NCI-H2081 treated with DMSO at 0.1 percent for 48 hours (cell line): ENCODE results near the gene NMNAT3.

ENCODE experiments used
- DNase-seq: peaks from one replicate; lab custom pipeline; 2025; lab: John Stamatoyannopoulos, UW

Gene NMNAT3

DNA sequence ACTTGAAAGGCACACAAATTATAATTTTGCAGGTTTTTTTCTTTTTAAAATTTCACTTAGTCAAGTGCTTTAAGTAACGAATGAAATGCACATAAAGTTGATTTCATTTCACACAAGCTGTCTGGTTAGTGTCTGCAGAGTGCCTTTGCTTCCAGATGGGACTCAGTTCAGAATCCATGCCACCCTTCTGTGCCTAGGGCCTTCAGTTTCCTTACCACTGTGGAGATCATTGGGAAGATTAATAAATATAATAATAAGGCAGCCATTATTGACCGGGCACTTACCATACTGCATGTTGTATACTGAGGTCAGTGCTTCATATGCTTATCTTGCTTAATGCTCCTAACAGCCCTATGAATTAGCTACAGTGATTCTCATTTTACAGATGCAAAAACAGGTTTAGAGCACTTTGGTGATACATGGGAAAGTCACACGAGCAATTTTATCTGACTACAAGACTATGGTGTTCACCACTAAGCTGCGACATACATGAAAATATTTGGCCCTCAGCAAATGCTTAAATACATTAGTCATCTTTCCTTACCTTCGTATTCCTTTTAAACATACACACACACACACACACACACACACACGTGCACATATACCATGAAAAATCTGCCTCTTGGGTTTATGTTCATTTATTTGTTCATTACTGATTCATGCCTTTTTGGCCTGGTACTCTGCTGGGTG, 3.1 kb downstream of the NMNAT3 start:
- no peak for DNase-seq

DNA sequence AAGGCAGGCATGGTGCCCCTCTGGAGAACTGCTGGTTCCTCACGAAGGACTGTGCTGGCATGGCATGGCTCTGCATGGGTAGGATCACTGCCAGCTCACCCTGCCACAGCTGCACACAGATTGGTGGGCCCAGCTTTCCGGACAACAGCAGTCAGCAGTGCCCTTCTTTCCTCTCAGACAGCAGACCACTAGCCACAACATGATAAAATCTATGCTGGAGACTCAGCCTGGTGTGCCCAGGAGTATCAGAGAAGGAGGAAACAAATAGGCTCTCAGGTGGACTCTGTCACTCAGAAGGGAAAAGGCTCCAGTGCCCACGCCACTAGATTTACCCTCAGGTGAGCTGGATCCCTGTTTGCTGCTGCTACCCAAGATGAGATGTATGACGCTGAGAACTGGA, 4.9 kb downstream of the NMNAT3 start:
- DNase-seq = no peak

DNA sequence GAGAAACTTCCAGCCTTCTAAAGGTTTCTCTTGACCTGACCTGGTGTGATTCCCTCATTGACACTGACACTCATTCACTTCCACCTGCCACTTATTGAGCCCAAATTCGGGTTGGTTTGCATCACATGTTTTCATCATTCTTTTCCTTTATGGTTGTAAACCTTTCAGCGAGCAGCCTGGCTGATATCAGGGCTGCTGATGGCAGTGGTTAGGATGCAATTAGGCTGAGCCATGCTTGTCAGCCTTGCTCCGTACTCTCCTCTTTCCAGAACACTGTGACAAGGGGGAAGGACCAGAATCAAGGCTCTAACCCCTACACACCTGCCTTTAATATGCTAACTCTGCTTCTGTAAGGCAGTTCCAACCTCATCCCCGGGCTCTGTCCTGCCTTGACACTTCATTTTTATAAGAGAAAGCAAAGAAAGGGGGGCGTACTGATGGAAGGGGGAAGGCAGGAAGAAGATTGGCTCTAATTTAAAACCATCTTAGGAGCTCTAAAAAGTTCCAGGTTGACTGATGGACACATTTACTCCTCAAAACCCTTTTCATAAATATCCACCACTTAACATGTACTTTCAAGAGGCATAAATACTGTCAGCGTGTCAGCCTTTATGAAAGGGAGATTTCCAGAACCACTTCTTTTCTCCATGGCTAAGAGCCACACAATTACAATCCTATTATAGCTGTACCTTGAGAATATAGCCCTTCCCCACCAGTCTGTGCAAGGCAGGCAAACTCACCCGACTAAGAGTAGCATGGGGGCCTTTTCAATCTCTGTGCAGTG, 5.7 kb downstream of the NMNAT3 start:
- no peak for DNase-seq

DNA sequence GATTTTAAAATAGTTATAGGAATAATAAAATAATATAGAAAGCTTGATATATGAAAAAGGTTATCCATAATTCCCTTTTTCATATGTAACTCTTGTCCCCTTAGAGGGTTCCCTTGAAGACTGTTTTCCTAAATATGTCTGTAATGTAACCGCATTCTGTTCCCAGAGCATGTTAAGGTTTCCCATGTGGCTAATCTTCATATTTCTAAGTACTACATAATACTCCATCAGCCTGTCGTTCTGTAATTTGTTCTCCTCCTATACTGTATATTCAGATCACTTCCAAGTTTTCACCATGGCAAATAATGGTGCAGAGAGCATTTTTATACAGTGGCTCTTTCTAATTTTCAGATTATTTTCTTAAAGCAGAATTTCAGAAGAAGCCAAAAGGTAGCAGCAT, 6.7 kb downstream of the NMNAT3 start:
- no peak for DNase-seq

DNA sequence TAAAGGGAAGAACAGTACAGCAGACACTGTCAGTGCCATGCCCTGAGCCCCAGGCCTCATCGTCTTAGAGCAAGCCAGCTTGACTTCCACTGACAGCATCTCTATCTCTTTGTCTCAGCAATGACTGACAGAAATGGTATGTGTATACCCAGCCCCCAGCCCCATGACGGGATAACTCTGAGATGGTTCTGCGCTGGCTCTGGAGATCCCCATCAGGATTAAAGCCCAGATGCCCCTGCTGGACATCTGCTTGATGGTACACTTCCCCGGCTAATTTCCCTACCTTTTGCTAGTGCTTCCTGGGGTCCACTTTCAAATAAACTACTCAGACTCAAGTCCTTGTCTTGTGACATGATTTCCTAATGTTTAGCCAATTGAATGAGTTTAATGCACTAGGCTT, 7.6 kb downstream of the NMNAT3 start:
- no peak for DNase-seq

DNA sequence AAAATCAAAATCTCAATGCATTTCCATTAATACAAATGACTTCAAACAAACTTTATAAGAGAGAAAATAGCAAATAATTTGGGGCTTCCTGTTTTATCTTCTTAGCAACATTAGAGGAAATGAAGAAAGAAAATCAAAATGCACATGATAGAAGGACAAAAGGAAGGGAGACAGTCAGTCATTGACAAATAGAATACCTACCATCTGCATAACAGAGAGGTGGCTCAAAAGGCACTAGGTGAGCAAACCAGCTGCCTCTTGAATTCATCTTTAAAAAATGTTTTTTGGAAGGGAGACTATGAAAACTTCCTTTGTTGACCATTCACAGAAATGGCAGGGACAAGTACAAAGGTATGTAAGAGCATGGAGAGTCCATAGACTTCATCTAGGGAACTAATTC, 9.4 kb downstream of the NMNAT3 start:
- DNase-seq = no peak

DNA sequence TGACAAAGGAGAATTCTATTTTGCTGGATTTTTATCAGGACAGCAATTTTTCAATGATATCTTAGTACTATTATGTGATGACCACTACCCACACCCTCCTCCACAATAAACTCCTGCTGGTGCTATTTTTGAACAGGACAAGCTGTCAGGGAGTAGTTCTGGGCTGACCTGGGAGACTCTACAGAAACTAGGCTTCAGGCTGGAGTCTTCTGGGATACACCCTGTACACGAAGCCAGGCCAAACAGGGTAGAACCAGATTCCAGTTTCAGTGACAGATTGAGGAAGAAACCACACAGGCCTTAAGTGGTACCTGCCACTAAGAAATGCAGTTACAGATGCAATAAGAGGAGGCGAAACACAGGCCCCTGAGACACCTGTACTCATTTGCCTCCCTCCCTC, 12.8 kb downstream of the NMNAT3 start:
- DNase-seq = no peak

DNA sequence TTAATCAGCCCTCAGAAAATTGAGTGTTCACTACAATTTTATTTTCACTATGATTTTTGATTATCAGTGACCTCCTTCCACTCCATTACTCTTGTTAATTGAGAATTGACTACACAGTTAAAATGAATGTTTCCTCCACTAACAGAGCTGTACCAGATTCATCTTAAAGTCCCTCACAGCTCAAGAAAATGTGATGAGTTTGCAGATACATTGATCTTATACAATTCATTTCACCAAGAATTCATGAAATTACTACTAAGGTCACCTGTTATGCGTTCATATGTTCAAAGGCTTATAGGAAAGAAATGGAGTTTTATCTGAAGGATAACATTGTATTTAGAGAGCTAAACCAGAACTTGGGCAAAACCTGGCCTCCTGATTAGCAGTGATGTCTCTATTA, 17.5 kb downstream of the NMNAT3 start:
- no peak for DNase-seq

DNA sequence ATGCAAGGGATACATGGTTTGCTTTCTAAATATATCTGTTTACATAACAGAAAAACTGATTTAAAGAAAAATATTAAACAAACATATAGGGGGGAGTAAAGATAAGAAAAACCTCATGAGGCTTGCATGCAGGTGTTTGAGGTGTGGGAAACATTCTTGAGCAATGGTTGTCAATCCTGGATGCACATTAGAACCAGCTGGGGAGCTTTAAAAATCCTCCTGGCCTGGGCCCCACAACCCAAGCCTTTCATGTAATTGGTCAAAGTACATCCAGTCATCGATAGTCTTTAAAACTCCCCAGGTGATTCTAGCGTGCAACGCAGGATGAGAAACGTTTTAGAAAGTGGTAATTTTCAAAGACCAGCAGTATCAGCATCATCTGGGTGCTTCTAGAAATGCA, 18.3 kb downstream of the NMNAT3 start:
- no peak for DNase-seq

DNA sequence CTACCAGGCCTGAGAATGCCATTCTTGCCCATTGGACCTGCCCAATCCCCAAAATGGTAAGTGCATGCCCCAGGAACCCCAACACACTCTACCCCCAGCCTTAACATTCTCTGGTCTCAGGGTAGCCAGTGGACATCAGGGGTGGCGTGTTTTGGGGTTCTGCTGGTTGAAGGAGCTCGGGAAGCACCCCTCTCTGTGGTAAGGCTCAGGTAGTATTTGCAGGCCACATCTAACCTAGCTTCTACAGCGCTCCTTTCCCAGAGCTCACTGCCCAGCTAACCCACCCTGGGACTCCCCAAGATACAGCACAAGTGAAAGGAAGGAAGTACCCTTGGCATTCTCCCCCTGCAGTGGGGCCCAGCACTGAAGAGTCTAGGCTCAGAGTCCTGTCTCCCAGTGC, 19.8 kb downstream of the NMNAT3 start:
- no peak for DNase-seq

DNA sequence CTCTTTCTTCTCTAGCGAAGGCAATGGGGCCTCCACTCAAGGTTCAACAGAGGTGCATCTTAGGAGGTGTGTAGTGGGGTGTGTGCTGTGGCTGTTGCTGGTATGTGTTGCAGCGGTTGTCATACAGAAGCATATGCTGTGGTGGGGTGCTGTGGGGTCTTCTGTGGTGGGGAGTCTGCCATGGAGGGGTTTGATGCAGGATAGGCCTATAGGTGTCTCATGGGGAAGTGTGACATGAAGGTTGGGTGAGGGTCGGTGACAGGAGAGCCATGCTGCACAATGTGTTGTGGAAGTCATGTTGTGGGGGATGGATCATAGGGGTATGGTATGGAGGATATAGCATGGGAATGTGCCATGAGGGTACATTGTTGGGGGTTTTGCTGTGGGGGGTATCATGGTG, 20.3 kb downstream of the NMNAT3 start:
- DNase-seq = no peak

DNA sequence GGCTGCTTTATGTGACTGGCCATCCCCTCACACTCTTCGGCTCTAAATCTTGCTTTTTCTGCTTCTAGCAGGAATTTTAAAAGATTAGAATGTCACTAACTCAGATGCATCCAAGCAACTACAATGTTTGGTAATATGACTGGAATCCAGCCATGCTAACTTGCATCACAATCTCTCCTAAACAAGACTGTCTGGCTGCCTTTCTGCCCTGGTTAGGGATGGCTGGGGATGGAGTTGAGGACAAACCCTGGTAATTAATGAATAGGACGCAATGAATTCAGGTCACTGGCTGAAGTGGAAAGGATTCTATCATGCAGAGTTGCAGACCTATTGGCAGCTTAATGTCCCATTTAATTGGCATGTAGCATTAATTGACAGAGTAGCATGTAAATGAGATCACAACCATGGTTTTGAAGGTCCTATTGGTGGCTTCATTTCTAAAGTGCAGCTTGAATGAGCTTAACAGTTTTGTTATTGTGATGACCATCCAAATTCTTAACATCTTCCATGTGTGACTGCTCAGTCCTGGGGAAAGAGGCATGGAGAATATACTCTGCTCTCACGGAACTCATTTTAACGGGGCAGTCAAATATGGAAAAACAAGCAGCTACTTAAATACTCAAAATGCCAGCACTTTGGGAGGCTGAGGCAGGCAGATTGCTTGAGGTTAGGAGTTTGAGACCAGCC, 21.7 kb downstream of the NMNAT3 start:
- DNase-seq = no peak

DNA sequence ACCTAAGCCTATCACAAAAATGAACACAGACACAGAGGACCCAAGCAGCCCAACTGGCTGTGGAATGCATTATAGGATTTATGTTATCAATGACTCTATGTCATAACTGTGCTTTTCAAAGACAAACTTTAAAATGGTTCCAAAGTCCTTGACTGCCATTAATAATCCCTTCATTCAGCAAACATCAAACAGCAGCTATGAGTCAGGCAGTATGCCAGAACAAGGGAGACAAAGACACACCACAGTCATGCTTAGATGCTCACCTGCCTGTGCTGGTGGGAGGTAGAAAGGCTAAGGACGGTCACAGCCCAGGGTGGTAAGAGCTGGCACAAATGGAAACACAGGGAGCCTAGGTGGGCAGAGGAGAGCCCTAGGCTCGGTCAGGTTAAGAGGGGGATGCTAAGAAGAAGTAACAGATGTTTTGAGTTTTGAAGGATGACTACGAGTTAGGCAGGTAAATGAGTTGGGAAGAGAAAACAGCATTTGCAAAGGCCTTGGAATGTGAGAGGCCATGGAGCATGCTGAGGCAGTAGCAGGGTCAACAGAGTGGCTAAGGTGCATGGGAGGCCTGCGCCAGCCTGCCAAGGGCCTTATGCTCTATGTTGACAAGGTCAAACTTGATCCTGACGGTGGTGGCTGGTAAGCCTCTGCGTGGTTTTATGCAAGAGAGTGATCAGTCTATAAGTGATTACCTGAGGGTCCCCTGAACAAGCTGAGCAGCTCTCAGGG, 23.0 kb downstream of the NMNAT3 start:
- peak; percentile 65 for DNase-seq

DNA sequence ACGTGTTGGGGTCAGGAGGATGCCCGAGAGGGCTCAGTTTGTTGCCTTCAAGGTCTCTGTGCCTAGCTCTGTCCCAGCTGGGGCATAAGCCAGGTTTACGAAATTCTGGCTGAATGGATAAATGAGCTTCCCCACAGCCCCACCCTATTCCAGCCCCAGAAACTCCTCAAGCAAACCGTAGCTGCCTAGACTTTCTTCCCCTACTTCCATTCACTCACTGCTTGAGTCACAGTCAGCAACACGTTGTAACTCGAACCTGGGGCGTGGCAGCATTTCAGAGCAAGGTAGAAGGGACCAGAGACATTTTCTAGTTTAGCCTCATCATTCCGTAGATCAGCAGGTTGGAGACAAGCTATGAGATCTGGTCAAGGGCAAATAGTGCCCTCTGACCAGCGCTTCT, 24.2 kb downstream of the NMNAT3 start:
- no peak for DNase-seq

DNA sequence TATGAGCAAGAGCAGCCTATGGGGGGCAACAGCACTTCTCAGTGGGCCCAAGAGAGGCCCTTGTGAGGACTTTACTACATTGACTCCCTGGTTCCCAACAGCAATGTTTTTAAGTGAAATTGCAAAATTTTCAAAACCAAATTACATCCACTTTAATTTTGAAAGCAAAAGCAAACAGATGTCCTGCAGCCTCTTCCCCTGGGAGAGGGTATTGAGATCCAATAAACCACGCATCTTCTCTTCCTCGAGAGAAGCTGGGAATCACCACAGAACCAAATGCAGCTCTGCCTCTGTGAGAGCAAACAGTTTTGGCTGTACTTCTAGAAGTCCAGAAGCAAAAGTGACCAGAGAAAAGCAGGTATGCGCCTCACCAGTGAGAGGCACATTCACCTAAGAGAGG, 25.2 kb downstream of the NMNAT3 start:
- no peak for DNase-seq

DNA sequence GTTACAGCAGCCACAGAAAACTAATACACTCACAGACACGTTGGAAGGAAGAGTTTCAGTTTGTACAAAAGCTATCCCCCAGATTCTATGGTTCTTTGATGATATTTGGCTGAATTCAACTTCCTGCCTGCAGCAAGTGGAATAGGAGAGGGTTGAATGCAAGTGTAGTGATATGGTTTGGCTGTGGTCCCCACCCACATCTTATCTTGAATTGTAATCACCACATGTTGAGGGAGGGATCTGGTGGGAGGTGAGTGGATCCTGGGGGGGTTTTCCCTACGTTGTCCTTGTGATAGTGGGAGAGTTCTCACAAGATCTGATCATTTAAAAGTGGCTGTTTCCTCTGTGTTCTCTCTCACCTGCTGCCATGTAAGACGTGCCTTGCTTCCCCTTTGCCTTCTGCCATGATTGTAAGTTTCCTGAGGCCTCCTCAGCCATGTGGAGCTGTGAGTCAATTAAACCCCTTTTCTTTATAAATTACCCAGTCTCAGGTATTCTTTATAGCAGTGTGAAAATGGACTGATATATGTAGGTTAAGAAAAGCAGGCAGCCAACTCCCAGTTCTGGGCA, 29.8 kb downstream of the NMNAT3 start:
- no peak for DNase-seq

DNA sequence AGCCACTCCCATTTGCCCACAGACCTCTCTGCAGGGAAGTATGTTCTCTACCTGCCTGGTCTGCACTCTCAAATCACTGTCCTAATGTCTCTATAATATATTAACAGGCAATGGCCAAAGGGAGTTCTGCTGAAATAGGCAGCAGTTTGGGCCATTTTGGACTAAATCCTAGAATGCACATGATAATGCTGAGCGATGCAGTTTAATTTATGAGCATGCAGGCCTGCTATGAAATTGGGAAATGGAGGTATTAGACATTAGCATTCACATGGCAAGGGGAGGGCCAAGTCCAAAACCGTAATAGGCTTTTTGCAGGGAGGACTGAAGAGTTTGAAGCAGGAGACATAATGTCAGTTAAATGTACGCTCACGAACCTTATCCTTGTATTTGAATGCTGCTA, 31.3 kb downstream of the NMNAT3 start:
- no peak for DNase-seq

DNA sequence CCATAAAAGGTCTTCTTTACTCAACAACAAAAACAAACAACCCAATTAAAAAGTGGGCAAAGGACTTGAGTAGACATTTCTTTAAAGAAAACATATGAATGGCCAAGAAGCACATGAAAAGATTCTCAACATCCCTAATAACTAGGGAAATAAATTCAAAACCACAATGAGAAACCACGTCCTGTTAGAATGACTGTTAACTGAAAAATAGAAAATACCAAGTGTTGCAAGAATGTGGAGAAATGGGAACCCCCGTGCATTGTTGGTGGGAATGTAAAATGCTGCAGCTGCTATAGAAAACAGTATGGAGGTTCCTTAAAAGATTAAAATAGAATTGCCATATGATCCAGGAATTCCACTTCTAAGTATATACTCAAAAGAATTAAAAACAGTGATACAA, 34.8 kb downstream of the NMNAT3 start:
- DNase-seq = no peak

DNA sequence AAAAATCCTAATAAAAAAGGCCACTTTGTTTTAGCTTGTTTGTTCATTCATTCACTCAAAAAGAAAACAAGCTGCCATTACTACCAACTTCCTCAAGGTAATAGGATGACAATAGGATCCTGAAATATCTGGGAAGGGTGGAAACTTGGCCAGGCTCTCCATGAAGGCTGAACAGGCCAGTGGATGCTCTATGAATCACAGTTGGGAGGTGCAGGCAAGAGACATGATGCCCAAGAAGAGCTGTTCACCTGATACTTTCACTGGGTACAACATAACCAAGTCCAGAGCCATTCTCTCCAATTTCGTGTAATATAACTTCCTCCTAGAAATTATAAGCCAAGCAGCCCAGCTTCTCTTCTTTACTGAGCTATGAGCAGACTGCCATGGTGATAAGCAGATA, 37.3 kb downstream of the NMNAT3 start:
- no peak for DNase-seq

DNA sequence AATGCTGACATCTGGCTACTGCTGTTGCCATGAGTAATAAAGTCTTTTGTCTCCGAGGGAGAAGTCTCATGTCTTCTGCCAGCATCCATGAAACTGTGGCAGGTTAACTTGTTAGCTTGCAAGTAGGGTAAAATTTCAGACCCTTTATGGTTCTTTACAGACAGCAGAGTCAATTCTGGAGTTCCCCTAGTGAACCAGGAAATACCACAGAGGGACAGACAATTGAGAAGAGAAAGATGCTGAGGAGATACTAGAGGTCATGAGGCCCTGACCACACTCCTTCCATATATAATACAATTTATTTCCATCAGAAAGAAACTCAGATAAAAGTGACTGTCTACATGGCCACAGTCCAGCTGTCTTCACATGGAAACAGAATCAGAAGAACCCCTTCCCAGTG, 38.1 kb downstream of the NMNAT3 start:
- no peak for DNase-seq

DNA sequence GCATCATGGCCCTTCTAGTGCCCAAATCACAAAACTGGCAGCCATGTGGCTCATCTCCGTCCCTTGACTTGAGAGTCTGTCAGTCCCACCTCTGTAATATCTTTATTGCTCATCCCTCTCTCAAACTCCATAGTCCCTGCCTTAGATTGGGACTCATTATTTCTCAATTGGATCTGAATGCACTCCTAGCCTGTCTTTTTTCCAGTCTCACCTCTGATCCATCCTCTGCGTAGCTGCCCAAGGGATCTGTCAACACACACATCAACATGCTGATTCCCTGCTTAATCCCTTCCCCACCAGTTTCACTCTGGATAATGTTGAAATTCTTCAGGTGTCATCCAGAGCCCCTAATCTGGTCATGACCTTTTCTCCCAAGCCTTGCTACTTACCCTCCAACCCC, 39.3 kb downstream of the NMNAT3 start:
- no peak for DNase-seq

DNA sequence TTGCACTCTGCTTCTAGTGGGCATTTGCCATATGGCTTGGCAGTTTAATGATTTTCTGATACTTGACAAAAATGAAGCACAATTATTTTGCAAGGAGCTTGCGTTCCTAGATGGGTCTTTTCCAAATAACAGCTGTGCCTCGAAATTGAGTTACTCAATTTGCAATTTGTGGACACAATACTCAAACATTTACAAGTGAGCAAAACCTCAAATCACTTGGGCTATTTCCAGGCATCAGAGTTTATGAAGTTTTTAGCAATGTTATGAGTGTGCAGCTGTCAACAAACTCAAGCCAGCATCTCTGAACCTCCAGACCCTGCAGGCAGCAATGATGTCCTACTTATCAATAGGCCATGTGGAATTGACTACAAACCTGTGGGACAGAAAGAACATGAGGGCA, 41.3 kb downstream of the NMNAT3 start:
- DNase-seq = no peak
